Activated CD4-positive, CD25-positive, alpha-beta regulatory T cell (primary cell): Measurements from ENCODE around the gene ZNF490.

ENCODE experiments used
- DNase-seq, 4 experiments: peaks; one replicate each; lab custom pipeline; 2025; lab: John Stamatoyannopoulos, UW

The ZNF490 gene

GRCh38 chr19:12543855-12544254, 66.8 kb downstream of the ZNF490 start:
- no peak for DNase-seq
